DND-41 (cell line): ENCODE data around the gene PBX3.

Source experiments
- EZH2 ChIP-seq: IDR thresholded peaks from 3 replicates; pipeline ENCODE4 v1.6.1; 2012; ENCODE audit warnings: borderline replicate concordance, low read depth, mild to moderate bottlenecking, moderate library complexity, low read length, inconsistent platforms; ENCODE audit not compliant: severe bottlenecking
- TF ChIP-seq, protein P1 (sequence below): IDR thresholded peaks from 2 replicates; pipeline ENCODE4 v1.5.1; 2012; ENCODE audit warnings: borderline replicate concordance, low read length, moderate library complexity, mild to moderate bottlenecking; ENCODE audit not compliant: poor library complexity, severe bottlenecking; ENCODE audit errors: extremely low read depth

- TF ChIP-seq, protein P1, sequence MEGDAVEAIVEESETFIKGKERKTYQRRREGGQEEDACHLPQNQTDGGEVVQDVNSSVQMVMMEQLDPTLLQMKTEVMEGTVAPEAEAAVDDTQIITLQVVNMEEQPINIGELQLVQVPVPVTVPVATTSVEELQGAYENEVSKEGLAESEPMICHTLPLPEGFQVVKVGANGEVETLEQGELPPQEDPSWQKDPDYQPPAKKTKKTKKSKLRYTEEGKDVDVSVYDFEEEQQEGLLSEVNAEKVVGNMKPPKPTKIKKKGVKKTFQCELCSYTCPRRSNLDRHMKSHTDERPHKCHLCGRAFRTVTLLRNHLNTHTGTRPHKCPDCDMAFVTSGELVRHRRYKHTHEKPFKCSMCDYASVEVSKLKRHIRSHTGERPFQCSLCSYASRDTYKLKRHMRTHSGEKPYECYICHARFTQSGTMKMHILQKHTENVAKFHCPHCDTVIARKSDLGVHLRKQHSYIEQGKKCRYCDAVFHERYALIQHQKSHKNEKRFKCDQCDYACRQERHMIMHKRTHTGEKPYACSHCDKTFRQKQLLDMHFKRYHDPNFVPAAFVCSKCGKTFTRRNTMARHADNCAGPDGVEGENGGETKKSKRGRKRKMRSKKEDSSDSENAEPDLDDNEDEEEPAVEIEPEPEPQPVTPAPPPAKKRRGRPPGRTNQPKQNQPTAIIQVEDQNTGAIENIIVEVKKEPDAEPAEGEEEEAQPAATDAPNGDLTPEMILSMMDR: no peak
- no peak for TF ChIP-seq EZH2
These were observed 159.7 kb downstream of the PBX3 start for GRCh38 chr9:125906893-125907292.
